ENCODE data around the gene HOXD13. TPM values are rescaled to one million over a fixed set of nuclear protein-coding genes. Genes with fewer than 3 reads are reported as not detected.

The HOXD13 gene
- total and polyA plus RNA-seq, 2 of the 13 experiments (the other 11 are each of a cell fraction or from before 2014, with no cell fraction given) = not detected

GRCh38 chr2:176087330-176088047 is 5.0 kb upstream of the HOXD13 start:
- DNase-seq (ENCODE audit: low spot score) (no peak), ATAC-seq (no peak; the same call in 2 of the 3 replicates), FAIRE-seq (no peak)
- peak overlapping the region; percentile 91 for H3K4me2 ChIP-seq (ENCODE audit: low read depth, low read length)
- in situ Hi-C loops (cut with HindIII; ENCODE audit: extremely low pct_ligation_motif_present, low pct_unique_long_range_greater_than_20kb) (no loop called here), intact Hi-C loops (cut with micrococcal nuclease; ENCODE audit: unreplicated experiment) (loop anchor here (1.0 to 2.0 kb wide), 4 partner anchors 86 to 721 kb away; no protein-coding TSS in a partner anchor)
- H3K9me3 ChIP-seq (ENCODE audit: low read length) = no peaks in the 10 kb centered on the region
- 55% methylated on average over 22 of the region's 29 CpGs for WGBS (ENCODE audit: low lambda C conversion rate)
- peak overlapping the region; percentile 36 to 75 (median 51); a peak in 5 of 6 replicates for H3K4me3 ChIP-seq (replicated peaks in 1 of 3; ENCODE audit: insufficient read depth in 1 of 3, low read depth in 2 of 3, low read length in 3 of 3)
- H2AFZ ChIP-seq (ENCODE audit: low read length) = no peak overlapping the region
- H4K20me1 ChIP-seq (ENCODE audit: insufficient read depth, low read length) = no peaks in the 10 kb centered on the region
- H3K79me2 ChIP-seq (ENCODE audit: insufficient read depth, low read length) = no peaks in the 10 kb centered on the region
- H3K4me1 ChIP-seq (ENCODE audit: insufficient read depth, low read length) = peaks cover 25% of the 10 kb centered on the region
- peaks cover 17 to 96% of the 10 kb centered on the region in 2 experiments for H3K27me3 ChIP-seq (ENCODE audit: control insufficient read depth in 1 of 2, insufficient read depth in 2 of 2, low read length in 2 of 2)
- ChIA-PET CTCF (ENCODE audit: low intra/inter-chr PET ratio, low total read pairs) (interaction anchor here (1.2 to 2.1 kb wide), 4 partner anchors 397 to 721 kb away, joined by 7 to 26 read pairs (median 14); no protein-coding TSS in a partner anchor), POLR2A (no interaction called here)
- H3K36me3 ChIP-seq (replicated peaks in 1 of 2; ENCODE audit: control insufficient read depth in 1 of 2, insufficient read depth in 2 of 2, low read length in 2 of 2) = no peaks in the 10 kb centered on the region
- 0 out of 2 replicates have a peak, but pooled peaks have one; percentile 10 for TF ChIP-seq TEAD2 (CRISPR knock-in tag; IDR thresholded peaks at IDR 0.05)
- no peak for TF ChIP-seq PTBP1 (IDR thresholded peaks at IDR 0.05; ENCODE audit: low read depth, low read length, poor library complexity, severe bottlenecking)
- no peak for TF ChIP-seq CEBPB (IDR thresholded peaks at IDR 0.05; ENCODE audit: borderline replicate concordance, low read depth, low read length)
- peak; percentile 43; the same call in 1 of the 2 replicates for TF ChIP-seq ZNF224 (CRISPR knock-in tag; IDR thresholded peaks at IDR 0.05)
- TF ChIP-seq ZNF574 (CRISPR knock-in tag; IDR thresholded peaks at IDR 0.05) = no peak
- TF ChIP-seq ZNF775 (CRISPR knock-in tag; IDR thresholded peaks at IDR 0.05; ENCODE audit: borderline replicate concordance) = no peak
- peak; percentile 79; the same call in 1 of the 2 replicates for TF ChIP-seq ZNF501 (CRISPR knock-in tag; IDR thresholded peaks at IDR 0.05)
- TF ChIP-seq HOXA5 (CRISPR knock-in tag; IDR thresholded peaks at IDR 0.05) = 0 out of 2 replicates have a peak, but pooled peaks have one; percentile 5
- H3K27ac ChIP-seq (ENCODE audit: extremely low read length, insufficient read depth, low read length) = no peak overlapping the region
- BruUV-seq (replicated peaks) = no TSS peak
- H3K9ac ChIP-seq (ENCODE audit: insufficient read depth, low read depth, low read length) = no peak overlapping the region

All from HepG2 (cell line).